Measurements from ENCODE around the gene TRIM24.

GRCh38 chr7:138524259-138524658 lies 64.2 kb downstream of the TRIM24 start:
- TF ChIP-seq CTCF (IDR thresholded peaks at IDR 0.05) (no peak), POLR2A (IDR thresholded peaks at IDR 0.05) (no peak)

Measured in testis (tissue), 2 donors.